ENCODE measurements around the gene CNTRL.

The CNTRL gene

GRCh38 chr9:121182101-121182836, 107.5 kb downstream of the CNTRL start:
- DNase-seq: no peak

DNA sequence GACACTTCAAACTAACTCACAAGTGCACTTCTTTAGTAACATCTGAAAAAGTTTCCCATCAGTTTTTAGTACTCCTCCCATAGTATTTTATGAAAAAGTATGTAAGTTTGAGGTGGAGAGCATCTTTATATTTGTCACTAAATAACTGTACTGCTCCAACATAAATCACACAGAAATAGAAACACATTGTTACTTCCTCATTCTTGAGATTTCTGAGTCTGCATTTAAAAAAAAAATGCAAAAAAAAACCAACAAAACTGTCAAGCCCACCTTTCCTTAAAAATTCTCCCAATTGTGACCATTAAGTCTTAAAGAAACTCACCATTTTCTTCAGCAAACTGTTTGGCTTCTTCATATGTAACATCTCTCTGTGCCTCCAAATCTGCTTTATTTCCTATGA, 108.2 kb downstream of the CNTRL start:
- peak; percentile 35 for DNase-seq

- DNase-seq: no peak
Observed at GRCh38 chr9:121183666-121184423, 109.1 kb downstream of the CNTRL start.

DNA sequence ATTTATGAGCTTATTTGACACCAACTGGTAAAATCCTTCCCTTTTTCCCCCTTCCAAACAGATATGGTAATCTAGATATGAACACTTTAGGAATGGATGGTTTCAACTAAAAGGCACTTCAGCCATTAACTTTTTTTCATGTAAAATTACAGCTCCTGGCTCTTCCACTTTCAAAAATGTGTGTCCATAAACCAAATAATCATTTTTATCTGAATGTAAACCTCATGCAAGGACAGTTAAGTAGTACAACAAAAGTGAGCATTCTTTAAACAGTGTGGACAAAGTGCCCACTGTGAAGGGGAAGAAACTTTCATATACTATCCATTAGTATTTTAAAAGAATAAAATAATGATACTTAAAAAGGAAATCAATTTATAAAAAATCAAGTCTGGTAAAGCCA, 109.7 kb downstream of the CNTRL start:
- no peak for DNase-seq

DNA sequence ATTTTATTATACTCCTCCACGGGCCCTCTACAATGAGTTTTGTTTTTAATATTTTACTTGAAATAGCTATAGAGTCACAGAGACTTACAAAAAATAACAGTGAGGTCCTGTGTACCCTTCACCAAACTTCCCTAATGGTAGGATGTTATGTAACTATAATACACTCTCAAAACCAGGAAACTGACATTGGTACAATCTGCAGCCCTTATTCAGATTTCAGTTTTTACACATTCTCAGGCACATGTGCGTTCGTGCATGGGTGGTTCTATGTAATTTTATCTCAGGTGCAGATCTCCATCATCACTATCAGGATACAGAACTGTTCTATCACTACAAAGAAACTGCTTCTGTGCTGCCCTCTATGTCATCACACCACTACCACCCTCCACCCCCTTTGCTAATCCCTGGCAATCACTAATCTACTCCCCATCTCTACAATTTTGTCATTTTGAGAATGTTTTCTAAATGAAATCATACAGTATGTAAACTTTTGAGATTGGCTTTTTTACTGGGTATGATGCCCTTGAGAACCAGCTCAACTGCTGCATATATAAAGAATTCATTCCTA, 110.5 kb downstream of the CNTRL start:
- no peak for DNase-seq

- DNase-seq: no peak
Observed at GRCh38 chr9:121185774-121186403, 111.1 kb downstream of the CNTRL start.

- DNase-seq: no peak
Observed at GRCh38 chr9:121187636-121188305, 113.0 kb downstream of the CNTRL start.

GRCh38 chr9:121189006-121189405, 114.3 kb downstream of the CNTRL start:
- DNase-seq: no peak

DNA sequence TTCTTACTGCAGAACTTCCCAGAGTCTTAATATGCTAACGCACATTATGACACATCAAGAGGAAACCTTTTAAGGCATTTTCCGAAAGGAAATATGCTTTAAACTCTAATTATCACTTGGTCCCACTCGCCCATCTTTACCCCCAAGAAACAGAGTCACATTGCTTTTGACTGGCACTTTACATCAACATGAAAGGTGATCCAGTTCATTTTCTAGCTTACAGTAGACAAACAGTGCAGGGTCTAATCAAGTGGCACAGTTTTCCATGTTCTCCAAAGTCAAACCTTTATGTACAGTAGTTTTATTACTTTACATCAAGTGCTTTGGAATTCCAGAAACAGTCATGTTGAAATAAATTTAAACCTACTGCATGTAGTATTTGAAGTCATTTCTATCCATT, 114.9 kb downstream of the CNTRL start:
- no peak for DNase-seq

DNA sequence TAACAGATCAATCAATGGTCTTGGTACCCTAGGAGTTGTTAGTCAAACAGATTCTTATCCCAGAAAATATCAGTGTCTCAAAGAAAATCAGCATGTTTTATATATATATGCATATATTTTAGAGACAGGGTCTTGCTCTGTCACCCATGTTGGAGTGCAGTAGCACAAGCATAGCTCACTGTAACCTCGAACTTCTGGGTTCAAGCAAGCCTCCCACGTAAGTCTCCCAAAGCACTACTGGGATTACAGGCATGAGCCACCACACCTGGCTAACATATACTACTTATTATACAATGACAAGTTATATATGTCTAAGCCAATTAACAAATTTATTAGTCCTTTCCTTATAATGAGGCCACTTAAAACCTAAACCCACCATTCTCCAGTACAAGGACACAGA, 116.5 kb downstream of the CNTRL start:
- DNase-seq: no peak

DNA sequence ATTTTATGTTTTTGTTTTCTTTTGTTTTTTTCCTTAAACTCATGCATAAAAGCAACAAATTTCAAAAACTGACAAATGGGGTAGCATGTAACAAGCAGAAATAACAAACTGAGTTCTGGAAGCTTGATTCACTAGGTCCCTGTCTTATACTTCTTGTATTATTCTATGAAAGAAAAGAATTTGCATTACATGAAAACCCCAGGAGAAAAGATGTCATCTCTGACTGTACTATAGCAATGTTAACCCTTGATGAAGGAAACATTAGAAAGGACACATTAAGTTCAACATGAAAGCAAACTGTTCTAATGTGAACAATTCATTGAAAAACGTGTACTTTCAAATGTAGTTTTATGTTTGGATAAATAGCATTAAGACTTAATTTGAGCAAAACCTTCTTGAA, 117.8 kb downstream of the CNTRL start:
- no peak for DNase-seq

- DNase-seq: no peak
Observed at GRCh38 chr9:121192959-121193640, 118.3 kb downstream of the CNTRL start.

- peak; percentile 26 for DNase-seq
Observed at GRCh38 chr9:121194730-121195129, 120.0 kb downstream of the CNTRL start.

DNA sequence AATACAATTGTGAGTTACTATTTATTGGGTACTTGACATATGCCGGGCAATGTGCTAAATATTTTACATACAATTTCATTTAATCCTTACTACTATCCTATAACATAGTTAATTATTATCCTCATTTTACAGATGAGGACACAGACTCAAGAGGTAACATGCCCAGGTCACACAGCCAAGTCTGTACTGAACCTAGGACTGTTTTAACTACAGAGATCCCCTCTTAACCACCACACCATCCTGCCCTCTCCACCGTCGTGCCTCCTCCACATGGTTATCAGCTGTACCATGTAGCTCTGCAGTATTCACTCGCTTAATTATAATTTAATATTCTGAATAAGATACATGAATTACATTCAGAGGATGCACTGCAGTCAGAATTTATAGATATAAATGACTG, 121.6 kb downstream of the CNTRL start:
- DNase-seq: peak; percentile 42

DNA sequence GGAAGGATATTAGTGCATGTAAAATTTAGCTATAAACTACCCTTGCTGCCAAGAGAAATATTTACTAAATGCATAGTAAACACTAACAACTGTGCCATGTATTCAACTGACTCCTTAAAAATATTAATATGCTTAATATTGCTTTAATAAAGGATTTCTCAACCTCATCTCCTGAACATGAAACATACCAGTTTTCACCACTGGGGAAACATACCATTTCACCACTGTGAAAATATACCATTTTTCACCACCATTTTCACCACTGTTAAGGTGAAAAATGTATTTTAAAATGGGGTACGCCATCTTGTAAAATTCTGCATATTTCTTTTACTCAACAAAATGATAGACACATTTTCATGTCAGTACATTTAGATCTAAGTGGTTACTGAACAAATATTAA, 122.4 kb downstream of the CNTRL start:
- no peak for DNase-seq

GRCh38 chr9:121198512-121199042, 123.8 kb downstream of the CNTRL start:
- no peak for DNase-seq

DNA sequence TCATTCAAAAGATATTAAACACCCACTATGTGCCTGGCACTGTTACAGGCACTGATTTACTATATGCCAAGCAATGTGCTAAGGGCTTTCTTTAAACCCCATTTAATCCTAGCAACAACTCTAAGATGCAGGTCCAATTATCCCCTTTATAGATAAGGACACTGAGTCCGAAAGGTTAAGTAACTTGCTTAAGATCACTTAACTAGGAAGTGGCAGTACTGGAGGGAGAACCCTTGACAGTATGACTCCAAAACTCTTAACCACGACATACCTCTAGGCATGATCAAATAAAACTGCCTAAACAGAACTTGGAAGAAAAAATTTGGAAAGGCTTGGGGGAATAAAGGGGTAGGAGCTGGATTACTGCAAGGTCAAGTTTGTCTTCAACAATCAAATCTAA, 125.2 kb downstream of the CNTRL start:
- peak; percentile 61 for DNase-seq

GRCh38 chr9:121200356-121200755, 125.6 kb downstream of the CNTRL start:
- DNase-seq: peak; percentile 54

DNA sequence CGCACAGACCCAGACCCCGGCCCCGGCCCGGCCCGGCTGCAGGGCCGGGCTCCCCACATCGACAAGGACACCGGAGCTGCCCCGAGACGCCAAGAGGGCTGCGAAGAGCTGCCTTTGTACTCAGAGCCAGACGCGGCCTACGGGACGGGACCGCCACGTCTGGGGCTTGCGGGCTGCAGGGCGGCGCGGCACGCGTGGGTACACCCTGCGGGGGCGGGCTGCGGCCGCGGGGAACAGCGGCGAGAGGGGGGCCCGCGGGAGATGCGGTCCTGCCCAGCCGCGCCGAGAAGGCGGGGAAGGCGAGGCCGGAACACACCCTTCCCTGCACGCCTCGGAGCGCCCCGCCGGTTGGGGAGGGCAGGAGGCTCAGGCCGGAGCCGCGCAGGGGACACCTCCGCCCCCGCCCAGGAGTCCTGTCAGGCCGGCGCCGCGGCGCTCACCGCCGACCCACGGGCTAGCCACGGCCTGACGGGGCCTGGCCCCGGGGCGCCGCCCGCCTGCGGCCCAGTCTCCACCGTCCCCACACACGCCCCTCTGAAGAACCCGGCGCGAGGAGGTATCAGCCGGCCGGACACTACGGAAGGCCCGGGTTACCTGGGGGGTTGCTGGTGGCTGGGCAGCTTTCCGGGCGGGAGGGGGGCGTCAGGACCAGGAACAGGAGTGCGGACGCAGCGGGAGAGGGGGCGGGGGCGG, 126.4 kb downstream of the CNTRL start:
- DNase-seq: peak; percentile 65

DNA sequence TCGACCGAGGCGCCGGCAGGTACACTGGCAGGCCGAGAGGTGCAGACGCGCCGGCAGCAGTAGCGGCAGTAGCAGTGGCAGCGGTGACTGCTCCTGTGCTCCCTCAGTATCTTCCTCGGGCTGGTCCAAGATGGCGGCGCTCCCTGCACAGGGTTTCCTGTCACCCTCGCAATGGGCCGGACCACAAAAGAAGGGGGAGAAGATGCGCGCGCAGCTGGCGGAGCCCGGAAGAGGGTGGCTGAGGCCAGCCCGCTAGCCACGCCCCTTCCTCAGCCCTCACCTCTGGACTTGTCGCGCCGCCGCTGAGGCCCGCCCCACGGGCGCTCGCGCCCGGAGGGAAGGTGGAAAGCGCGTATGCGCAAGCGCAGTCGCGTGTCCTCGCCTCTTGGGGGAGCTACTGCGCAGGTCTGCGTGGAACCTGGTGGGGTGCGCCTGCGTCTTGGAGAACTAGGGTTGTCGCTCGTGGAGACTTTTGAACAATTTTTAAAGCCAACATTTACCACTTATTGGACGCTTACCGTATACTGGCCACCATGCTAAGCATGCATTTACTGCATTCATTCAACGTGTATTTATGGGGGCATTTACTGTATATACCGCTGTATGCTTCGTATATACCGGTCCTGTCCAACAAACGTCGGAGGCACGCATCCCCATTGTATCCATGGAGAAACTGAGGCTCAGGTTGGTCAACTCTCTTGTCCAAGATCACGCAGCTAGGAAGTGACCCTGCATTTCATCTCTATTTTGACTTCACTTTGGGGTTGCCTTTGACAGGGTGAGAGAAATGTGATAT, 127.2 kb downstream of the CNTRL start, which contains the start of gene RAB14:
RAB14 (minus strand) TSS at position 132 of the 796 bp plus-strand sequence. CDS start 8,457 bp downstream, outside the sequence.
- peak; percentile 99 for DNase-seq

- no peak for DNase-seq
Observed at GRCh38 chr9:121204121-121204520, 129.4 kb downstream of the CNTRL start.

Data from OCI-M1 (cell line).